Stimulated activated CD4-positive, alpha-beta T cell treated with anti-CD3 and anti-CD28 coated beads, Interleukin-4, amount 100 ng/mL, for 24 hours (primary cell): ENCODE measurements around the gene LSG1.
"Not testable (repeated sequence)": the region's sequence is repeated elsewhere in the genome, so short reads cannot be mapped to it uniquely, and the experiment has no call there.

ENCODE experiments used
- DNase-seq: peaks from one replicate; pipeline ENCODE4 v3.0.0-alpha.2; 2020

Gene LSG1

GRCh38 chr3:194647747-194648146 is 24.2 kb downstream of the LSG1 start:
- no peak for DNase-seq

GRCh38 chr3:194642769-194643168 is 29.2 kb downstream of the LSG1 start:
- DNase-seq: no peak

- peak; percentile 20 for DNase-seq
Observed at GRCh38 chr3:194640829-194641228, 31.2 kb downstream of the LSG1 start.

- no peak for DNase-seq
Observed at GRCh38 chr3:194638991-194639605, 32.9 kb downstream of the LSG1 start.

GRCh38 chr3:194637541-194638400 is 34.2 kb downstream of the LSG1 start:
- no peak for DNase-seq

- no peak for DNase-seq
Observed at GRCh38 chr3:194637066-194637465, 34.9 kb downstream of the LSG1 start.

- DNase-seq: peak; percentile 58
Observed at GRCh38 chr3:194633349-194634004, 38.5 kb downstream of the LSG1 start, which contains the start of gene TMEM44. TMEM44 (minus strand) TSS chr3:194633419; CDS start chr3:194633215, 204 bp downstream.

GRCh38 chr3:194632809-194633348 is 39.1 kb downstream of the LSG1 start:
- DNase-seq: peak; percentile 7

- DNase-seq: no peak
Observed at GRCh38 chr3:194632226-194632808, 39.7 kb downstream of the LSG1 start.

- DNase-seq: no peak
Observed at GRCh38 chr3:194631696-194632095, 40.3 kb downstream of the LSG1 start.

- DNase-seq: not testable (repeated sequence)
Observed at GRCh38 chr3:194630681-194631080, 41.3 kb downstream of the LSG1 start.

GRCh38 chr3:194624956-194625355 is 47.0 kb downstream of the LSG1 start:
- DNase-seq: no peak

- DNase-seq: no peak
Observed at GRCh38 chr3:194623449-194624290, 48.3 kb downstream of the LSG1 start.

- DNase-seq: no peak
Observed at GRCh38 chr3:194622621-194623340, 49.2 kb downstream of the LSG1 start.

- DNase-seq: no peak
Observed at GRCh38 chr3:194621947-194622346, 50.0 kb downstream of the LSG1 start.

- DNase-seq: no peak
Observed at GRCh38 chr3:194620196-194620595, 51.8 kb downstream of the LSG1 start.

- DNase-seq: no peak
Observed at GRCh38 chr3:194619741-194620140, 52.2 kb downstream of the LSG1 start.

- no peak for DNase-seq
Observed at GRCh38 chr3:194618858-194619608, 53.0 kb downstream of the LSG1 start.

GRCh38 chr3:194617827-194618226 is 54.2 kb downstream of the LSG1 start:
- no peak for DNase-seq

GRCh38 chr3:194617143-194617671 is 54.8 kb downstream of the LSG1 start:
- no peak for DNase-seq
